Bronchial epithelial cell (primary cell): ENCODE data around the gene ACOXL. TPM values are rescaled to one million over a fixed set of nuclear protein-coding genes. Genes with fewer than 3 reads are reported as not detected.

Experiments
- DNase-seq: peaks from one replicate; pipeline ENCODE4 v3.0.0-alpha.2; 2010; ENCODE audit warnings: low read depth
- FAIRE-seq: peaks from 2 replicates; lab custom pipeline; 2011; peaks lifted over from hg19 to GRCh38; lab: Jason Lieb, UNC
- H3K27me3 ChIP-seq: 2 replicates; pipeline ENCODE4 v1.5.1; 2011; ENCODE audit warnings: low read length; ENCODE audit not compliant: control insufficient read depth, insufficient read depth
- H3K36me3 ChIP-seq: 2 replicates; pipeline ENCODE4 v1.5.1; 2011; ENCODE audit warnings: low read length; ENCODE audit not compliant: control insufficient read depth, insufficient read depth
- H3K4me3 ChIP-seq: 2 replicates; pipeline ENCODE4 v1.5.1; 2011; ENCODE audit warnings: mild to moderate bottlenecking, low read depth, low read length, control low read depth
- CTCF ChIP-seq: IDR thresholded peaks from 2 replicates; pipeline ENCODE4 v1.5.1; 2011; ENCODE audit warnings: mild to moderate bottlenecking, moderate library complexity, low read length, control low read depth, inconsistent platforms; ENCODE audit not compliant: insufficient read depth, severe bottlenecking
- total RNA-seq: library from RNA; depleted of rRNA; stranded (reverse); fragments of >200 nt; gene quantifications from 2 replicates; pipeline ENCODE4 v1.2.1, GENCODE V29; 2014

ACOXL gene
- total RNA-seq, 1 donor from 2014 or later: not detected

- FAIRE-seq: no peak
- H3K36me3 ChIP-seq: no peaks in the 10 kb centered on the region
- H3K27me3 ChIP-seq: peaks cover 2% of the 10 kb centered on the region
- no peak for TF ChIP-seq CTCF
- H3K4me3 ChIP-seq: no peak overlapping the region
- DNase-seq: no peak
Observed at GRCh38 chr2:111024496-111024895, 292.1 kb downstream of the ACOXL start.

- Histone ChIP-seq H3K36me3 (no peaks in the 10 kb centered on the region), H3K27me3 (peaks cover 2% of the 10 kb centered on the region), H3K4me3 (no peak overlapping the region)
- DNase-seq: no peak
- FAIRE-seq: no peak
- TF ChIP-seq CTCF: no peak
Observed at GRCh38 chr2:111025288-111025687, 292.9 kb downstream of the ACOXL start.

DNA sequence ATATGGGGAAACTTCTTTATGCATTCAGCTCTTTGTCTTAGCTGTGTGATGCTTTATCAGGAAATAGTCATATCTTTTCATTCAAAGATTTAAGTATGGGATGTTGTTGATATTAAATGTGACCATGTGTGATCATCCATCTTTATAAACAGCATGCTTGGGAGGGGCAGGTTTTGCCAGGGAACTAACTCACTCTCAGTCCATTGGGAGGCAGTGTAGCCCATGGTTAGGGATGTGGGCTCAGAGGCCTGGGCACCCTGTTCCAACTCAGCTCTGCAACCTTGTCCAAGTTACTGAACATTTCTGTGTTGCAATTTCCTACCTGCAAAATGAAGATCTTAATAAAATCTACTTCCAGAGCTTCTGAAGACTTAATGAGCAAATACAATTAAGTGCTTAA, 296.3 kb downstream of the ACOXL start:
- FAIRE-seq (peak; percentile 18), DNase-seq (peak; percentile 17)
- peak; percentile 37 for TF ChIP-seq CTCF
- Histone ChIP-seq H3K27me3 (peaks cover 2% of the 10 kb centered on the region), H3K36me3 (no peaks in the 10 kb centered on the region), H3K4me3 (no peak overlapping the region)

DNA sequence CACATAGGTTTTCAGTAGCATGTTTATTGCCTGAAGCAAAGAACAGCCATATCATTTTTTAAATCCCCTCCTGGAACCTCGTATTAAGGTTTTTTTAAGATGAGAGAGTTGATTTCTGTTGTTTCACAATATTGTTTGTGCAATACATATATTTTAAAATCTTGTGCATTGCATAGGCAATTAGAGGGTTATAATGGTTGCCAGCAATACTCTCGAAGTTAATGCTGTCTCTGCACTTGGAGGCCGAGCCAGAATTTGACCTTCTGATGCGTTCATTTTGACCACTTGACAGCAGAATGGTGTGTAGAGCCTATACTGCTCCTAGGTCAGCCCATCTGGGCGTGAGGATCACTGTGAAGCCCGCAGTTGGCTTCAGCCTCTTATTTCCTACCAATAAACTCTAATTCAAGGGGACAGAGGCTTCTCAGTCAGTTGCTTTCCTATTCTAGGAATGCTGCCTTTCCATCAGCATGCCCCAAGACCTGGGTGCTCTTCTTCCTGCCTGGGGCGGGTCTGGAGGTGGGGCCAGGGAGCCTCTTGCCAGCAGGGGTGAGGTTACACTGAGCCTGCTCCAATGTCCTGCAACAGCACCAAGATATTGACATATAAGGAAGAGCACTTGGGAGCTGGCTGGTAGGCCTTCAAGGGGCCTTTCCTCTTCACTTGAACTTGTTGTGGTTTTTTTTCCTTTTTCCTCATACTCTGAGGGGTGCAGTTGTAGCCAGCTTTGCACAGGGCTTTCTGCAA, 297.0 kb downstream of the ACOXL start:
- H3K27me3 ChIP-seq: peaks cover under 1% of the 10 kb centered on the region
- no peak for DNase-seq
- no peak for FAIRE-seq

GRCh38 chr2:111030260-111030891, 298.0 kb downstream of the ACOXL start:
- DNase-seq (no peak), FAIRE-seq (no peak)
- no peak overlapping the region for H3K4me3 ChIP-seq
- no peaks in the 10 kb centered on the region for H3K36me3 ChIP-seq
- no peaks in the 10 kb centered on the region for H3K27me3 ChIP-seq
- TF ChIP-seq CTCF: no peak

More for the DNA sequence above, 297.0 kb downstream of the ACOXL start:
- no peak for TF ChIP-seq CTCF
- H3K36me3 ChIP-seq: no peaks in the 10 kb centered on the region
- no peak overlapping the region for H3K4me3 ChIP-seq
